Testis (tissue), 2 donors: ENCODE measurements around the gene WDFY2.

Experiments used
- CTCF ChIP-seq, 3 experiments: fragments of 450-650 bp in 2 of 3; fragments of 200-600 bp in 1 of 3; sonication (generic) in 1 of 3; IDR thresholded peaks; one replicate each; pipeline ENCODE4 v1.5.1; 2016 to 2019; ENCODE audit warnings: antibody characterized with exemption in 3 of 3, mild to moderate bottlenecking in 2 of 3, moderate library complexity in 1 of 3
- POLR2A ChIP-seq: fragments of 450-650 bp; IDR thresholded peaks from one replicate; pipeline ENCODE4 v1.6.1; 2017; ENCODE audit warnings: antibody characterized with exemption, mild to moderate bottlenecking, moderate library complexity

- TF ChIP-seq POLR2A (no peak), CTCF (IDR thresholded peaks at IDR 0.05) (no peak)
Observed at GRCh38 chr13:51589793-51590192, 5.5 kb downstream of the WDFY2 start.
